Adrenal gland (tissue), 12 donors: ENCODE measurements around the gene RSBN1. TPM values are rescaled to one million over a fixed set of nuclear protein-coding genes. Genes with fewer than 3 reads are reported as not detected.

Experiments used
- DNase-seq, 7 donors: peaks; one replicate each; pipeline ENCODE4 v3.0.0-alpha.2; 2019 to 2020
- H3K27ac ChIP-seq, 5 donors: fragments of 200-600 bp; sonication (generic) in 4 of 5; 1 replicate in 3 of 5; 2 replicates in 2 of 5; pipeline versions ENCODE4 v1.5.1 to v1.8.0; 2016 to 2020; ENCODE audit warnings: mild to moderate bottlenecking in 1 of 5
- H3K27me3 ChIP-seq: fragments of 200-600 bp; 2 replicates; pipeline ENCODE4 v1.8.0; 2021
- H3K36me3 ChIP-seq, 2 donors: fragments of 200-600 bp; replicated peaks in 1 of 2; 1 replicate in 1 of 2; 2 replicates in 1 of 2; pipeline versions ENCODE4 v1.5.1 to v1.8.0; 2018 to 2022
- H3K4me1 ChIP-seq, 2 donors: fragments of 200-600 bp; replicated peaks in 1 of 2; 1 replicate in 1 of 2; 2 replicates in 1 of 2; pipeline versions ENCODE4 v1.5.1 to v1.8.0; 2018 to 2021
- H3K4me3 ChIP-seq, 4 donors: fragments of 200-600 bp; sonication (generic) in 3 of 4; one replicate each; pipeline ENCODE4 v1.5.1; 2016 to 2018
- H3K9me3 ChIP-seq, 3 donors: fragments of 200-600 bp; sonication (generic) in 1 of 3; replicated peaks in 1 of 3; 1 replicate in 2 of 3; 2 replicates in 1 of 3; pipeline versions ENCODE4 v1.5.1 to v1.8.0; 2016 to 2021
- CTCF ChIP-seq, 6 experiments: fragments of 450-650 bp in 4 of 6; fragments of 200-600 bp in 2 of 6; sonication (generic) in 1 of 6; IDR thresholded peaks; 1 replicate in 5 of 6; 2 replicates in 1 of 6; pipeline versions ENCODE4 v1.5.1 to v1.8.0; 2016 to 2021; ENCODE audit warnings: antibody characterized with exemption in 6 of 6, mild to moderate bottlenecking in 2 of 6, moderate library complexity in 1 of 6
- POLR2A ChIP-seq, 2 donors: fragments of 450-650 bp; IDR thresholded peaks; one replicate each; pipeline ENCODE4 v1.6.1; 2017; ENCODE audit warnings: antibody characterized with exemption in 2 of 2, mild to moderate bottlenecking in 2 of 2, moderate library complexity in 1 of 2
- WGBS, 4 donors: extraction: QIAGEN DNeasy Blood & Tissue Kit in 2 of 4; methylation state at CpG; one replicate each; pipeline versions ENCODE4 v1.1.5 to v1.1.7; 2013 to 2017; 5-methylcytosine and 5-hydroxymethylcytosine counted together
- intact Hi-C, 2 donors: fragments of 100-400 bp; cut with DNase I; formaldehyde crosslinking; loops; one replicate each; pipeline versions ENCODE4 v1.14.1 to v1.15.0; 2022 to 2023
- polyA plus RNA-seq, 3 donors: library from polyadenylated mRNA; stranded (reverse); fragments of 200-250 nt in 2 of 3; fragments of 350-450 nt in 1 of 3; fragmentation: Illumina TruSeq in 1 of 3; extraction: RNeasy Lipid Tissue Mini Kit (QIAGEN cat#74804) in 1 of 3; gene quantifications; one replicate each; pipeline ENCODE4 v1.2.3, GENCODE V29; 2013 to 2014
- total RNA-seq, 9 donors: library from RNA; depleted of rRNA in 4 of 9; stranded (reverse); fragments of >200 nt in 4 of 9; fragments of 120-200 nt in 1 of 9; fragmentation: NEBNext Ultra II Directional in 1 of 9; extraction: Animal tissue kit (Norgen Biotek cat#: 25700) in 1 of 9; gene quantifications; one replicate each; pipeline versions ENCODE4 v1.1.0 to v1.2.4, GENCODE V29; 2013 to 2023
- donor health status: healthy with polysubstance abuse.
- donor health status: Bipolar disorder and iron deficiency.
- donor health status: DM: yes; HTN: yes; CAD: no.
- donor health status: DM: no; HTN: no; CAD: no.
- donor health status: DM: no; HTN: no; CAD: no.
- donor health status: DM: yes; HTN: yes; CAD: no.

The RSBN1 gene
- total and polyA plus RNA-seq, 12 donors = 3.9 to 33.0 (median 15.4) TPM

GRCh38 chr1:113751114-113751513 lies 61.2 kb downstream of the RSBN1 start:
- H3K4me1 ChIP-seq = peaks cover 0 to 4% of the 10 kb centered on the region in 2 donors
- no peak for DNase-seq
- H3K27ac ChIP-seq = no peak overlapping the region
- TF ChIP-seq CTCF (IDR thresholded peaks at IDR 0.05) (no peak), POLR2A (IDR thresholded peaks at IDR 0.05) (no peak)
- no peaks in the 10 kb centered on the region for H3K36me3 ChIP-seq
- intact Hi-C loops = loop anchor here in 1 of 2 donors (10.0 kb wide), 1 partner anchor 54 kb away; no protein-coding TSS in a partner anchor
- no peaks in the 10 kb centered on the region for H3K27me3 ChIP-seq
- H3K4me3 ChIP-seq = no peak overlapping the region
- no peaks in the 10 kb centered on the region for H3K9me3 ChIP-seq

GRCh38 chr1:113749402-113749801 lies 62.9 kb downstream of the RSBN1 start:
- H3K27ac ChIP-seq = no peak overlapping the region
- no peak overlapping the region for H3K4me3 ChIP-seq
- no peaks in the 10 kb centered on the region for H3K27me3 ChIP-seq
- no peaks in the 10 kb centered on the region for H3K9me3 ChIP-seq
- no peak for TF ChIP-seq POLR2A (IDR thresholded peaks at IDR 0.05)
- TF ChIP-seq CTCF (IDR thresholded peaks at IDR 0.05) = no peak
- 81 to 94% (median 92%) methylated on average over 3 of the region's 3 CpGs for WGBS, 4 donors
- H3K4me1 ChIP-seq = no peaks in the 10 kb centered on the region
- no peaks in the 10 kb centered on the region for H3K36me3 ChIP-seq
- DNase-seq = no peak
- intact Hi-C loops = no loop called here

GRCh38 chr1:113747376-113747775 lies 64.9 kb downstream of the RSBN1 start:
- H3K27me3 ChIP-seq = no peaks in the 10 kb centered on the region

GRCh38 chr1:113745425-113745824 lies 66.9 kb downstream of the RSBN1 start:
- intact Hi-C loops = no loop called here
- Histone ChIP-seq H3K27me3 (no peaks in the 10 kb centered on the region), H3K36me3 (no peaks in the 10 kb centered on the region), H3K27ac (no peak overlapping the region), H3K4me3 (no peak overlapping the region), H3K9me3 (no peaks in the 10 kb centered on the region), H3K4me1 (no peaks in the 10 kb centered on the region)
- DNase-seq = no peak
- TF ChIP-seq CTCF (IDR thresholded peaks at IDR 0.05) (no peak), POLR2A (IDR thresholded peaks at IDR 0.05) (no peak)
- 94 to 100% (median 97%) methylated on average over 3 of the region's 3 CpGs for WGBS, 4 donors

More at GRCh38 chr1:113747376-113747775, 64.9 kb downstream of the RSBN1 start:
- intact Hi-C loops = no loop called here
- no peak overlapping the region for H3K4me3 ChIP-seq
- no peak for DNase-seq
- H3K9me3 ChIP-seq = no peaks in the 10 kb centered on the region
- H3K36me3 ChIP-seq = no peaks in the 10 kb centered on the region
- TF ChIP-seq CTCF (IDR thresholded peaks at IDR 0.05) (no peak), POLR2A (IDR thresholded peaks at IDR 0.05) (no peak)
- no peaks in the 10 kb centered on the region for H3K4me1 ChIP-seq
- WGBS, 4 donors = 96 to 100% (median 98%) methylated on average over 1 of the region's 1 CpG
- no peak overlapping the region for H3K27ac ChIP-seq
